ENCODE measurements around the gene KCNJ2.

- TF ChIP-seq CTCF (IDR thresholded peaks at IDR 0.05 in 2 of 3, conservative IDR thresholded peaks at IDR 0.05 in 1 of 3; ENCODE audit: borderline replicate concordance in 1 of 3, insufficient read depth in 1 of 3, low read depth in 2 of 3, low read length in 2 of 3) = no peak
- no peak for TF ChIP-seq POLR2A (IDR thresholded peaks at IDR 0.05; ENCODE audit: borderline replicate concordance, extremely low read depth, insufficient read depth, insufficient read length)
- TF ChIP-seq ATF3 (IDR thresholded peaks at IDR 0.05) = no peak
- TF ChIP-seq MAX (IDR thresholded peaks at IDR 0.05) = no peak
- TF ChIP-seq JUND (IDR thresholded peaks at IDR 0.05) = no peak
- no peak for TF ChIP-seq CEBPB (IDR thresholded peaks at IDR 0.05; ENCODE audit: low read depth)
Observed at GRCh38 chr17:70161519-70161918, 7.8 kb upstream of the KCNJ2 start.

Measured in HCT116 (cell line).